SK-N-SH (cell line): ENCODE results near the gene SCGB3A1.

ENCODE experiments used
- EP300 ChIP-seq, 2 experiments: IDR thresholded peaks; 2 replicates each; pipeline versions ENCODE4 v1.4.0 to v1.6.1; 2012; ENCODE audit warnings: borderline replicate concordance in 1 of 2, low read depth in 1 of 2, low read length in 1 of 2
- TF ChIP-seq, protein P1 (sequence below): fragments of 200-600 bp; sonication (generic); IDR thresholded peaks from 2 replicates; pipeline ENCODE4 v1.6.1; 2017; ENCODE audit warnings: antibody characterized with exemption, mild to moderate bottlenecking, moderate library complexity

DNA sequence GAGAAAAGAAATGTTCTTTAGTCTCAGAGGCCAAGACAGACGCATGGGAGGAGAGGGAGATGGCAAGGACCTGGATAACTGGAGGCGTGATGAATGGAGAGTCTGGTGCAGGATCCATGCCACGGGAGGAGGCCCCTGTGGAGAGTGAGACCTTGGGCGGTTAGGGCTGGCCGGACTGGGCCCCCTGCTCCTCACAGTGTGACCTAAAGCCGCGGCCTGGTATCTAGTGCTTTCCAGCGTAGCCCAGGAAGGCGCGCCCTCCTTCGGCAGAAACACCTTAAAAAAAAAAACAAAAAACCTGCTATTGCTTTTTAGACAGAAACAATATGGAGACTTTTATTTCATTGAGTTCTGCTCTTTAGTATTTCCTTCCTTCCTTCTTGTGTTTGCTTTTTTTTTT is 33.1 kb downstream of the SCGB3A1 start:
- TF ChIP-seq, protein P1, sequence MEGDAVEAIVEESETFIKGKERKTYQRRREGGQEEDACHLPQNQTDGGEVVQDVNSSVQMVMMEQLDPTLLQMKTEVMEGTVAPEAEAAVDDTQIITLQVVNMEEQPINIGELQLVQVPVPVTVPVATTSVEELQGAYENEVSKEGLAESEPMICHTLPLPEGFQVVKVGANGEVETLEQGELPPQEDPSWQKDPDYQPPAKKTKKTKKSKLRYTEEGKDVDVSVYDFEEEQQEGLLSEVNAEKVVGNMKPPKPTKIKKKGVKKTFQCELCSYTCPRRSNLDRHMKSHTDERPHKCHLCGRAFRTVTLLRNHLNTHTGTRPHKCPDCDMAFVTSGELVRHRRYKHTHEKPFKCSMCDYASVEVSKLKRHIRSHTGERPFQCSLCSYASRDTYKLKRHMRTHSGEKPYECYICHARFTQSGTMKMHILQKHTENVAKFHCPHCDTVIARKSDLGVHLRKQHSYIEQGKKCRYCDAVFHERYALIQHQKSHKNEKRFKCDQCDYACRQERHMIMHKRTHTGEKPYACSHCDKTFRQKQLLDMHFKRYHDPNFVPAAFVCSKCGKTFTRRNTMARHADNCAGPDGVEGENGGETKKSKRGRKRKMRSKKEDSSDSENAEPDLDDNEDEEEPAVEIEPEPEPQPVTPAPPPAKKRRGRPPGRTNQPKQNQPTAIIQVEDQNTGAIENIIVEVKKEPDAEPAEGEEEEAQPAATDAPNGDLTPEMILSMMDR = no peak
- TF ChIP-seq EP300 (IDR thresholded peaks at IDR 0.05; ENCODE audit: borderline replicate concordance in 1 of 2, low read depth in 1 of 2, low read length in 1 of 2) = no peak
